DMS114 treated with DMSO at 0.1 percent for 48 hours (cell line): Measurements from ENCODE around the gene OCSTAMP.
A peak's percentile ranks its signal among the peaks of the same experiment; 100 is the strongest.

Source experiments
- DNase-seq: peaks from one replicate; lab custom pipeline; 2025; ENCODE audit not compliant: unreplicated experiment; lab: John Stamatoyannopoulos, UW

The OCSTAMP gene

DNA sequence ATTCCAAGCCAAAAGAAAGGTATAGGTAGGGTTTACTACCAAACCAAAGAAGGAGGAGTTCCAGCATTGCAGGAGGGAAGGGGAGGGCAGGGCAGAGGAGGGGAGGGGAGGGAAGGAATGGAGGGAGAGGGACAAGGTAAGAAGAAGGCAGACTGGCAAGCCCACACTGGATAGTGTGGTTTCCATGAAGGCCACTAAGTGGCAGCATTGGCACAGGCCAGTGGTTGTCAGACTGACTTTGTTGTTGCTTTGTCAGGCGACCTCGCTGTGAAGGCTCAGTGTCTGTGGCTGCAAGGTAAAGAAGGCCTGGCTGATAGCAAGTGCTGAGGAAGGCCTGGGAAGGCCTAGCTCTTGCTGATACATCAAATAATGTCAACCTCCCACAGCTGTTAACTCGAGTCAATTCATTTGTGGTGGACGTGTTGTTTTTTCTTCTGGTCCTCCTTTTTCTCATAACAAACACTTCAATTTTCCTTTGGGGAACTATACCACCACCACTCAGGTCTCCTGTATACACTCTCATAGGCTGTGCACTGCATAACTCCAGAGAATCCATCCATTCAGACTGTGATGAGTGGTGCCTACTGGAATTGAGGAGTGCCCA, 29.4 kb downstream of the OCSTAMP start:
- no peak for DNase-seq

DNA sequence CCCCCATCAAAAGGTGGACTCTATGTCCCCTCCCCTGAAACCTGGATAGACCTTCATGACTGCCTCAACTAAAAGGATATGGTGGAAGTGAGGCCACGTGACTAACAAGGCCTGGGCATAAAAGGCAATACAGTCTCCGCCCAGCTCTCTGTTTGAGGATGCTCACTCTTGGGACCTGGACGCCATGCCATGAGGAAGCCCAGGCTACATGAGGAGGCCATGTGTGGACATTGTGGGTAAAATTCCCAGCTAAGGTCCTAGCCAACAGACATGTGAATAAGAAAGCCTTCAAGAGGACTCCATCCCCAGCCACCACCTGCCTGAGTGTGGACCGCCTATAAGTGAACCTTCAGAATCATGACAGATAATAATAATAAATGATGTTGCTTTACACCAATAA, 29.9 kb downstream of the OCSTAMP start:
- DNase-seq, result no peak

DNA sequence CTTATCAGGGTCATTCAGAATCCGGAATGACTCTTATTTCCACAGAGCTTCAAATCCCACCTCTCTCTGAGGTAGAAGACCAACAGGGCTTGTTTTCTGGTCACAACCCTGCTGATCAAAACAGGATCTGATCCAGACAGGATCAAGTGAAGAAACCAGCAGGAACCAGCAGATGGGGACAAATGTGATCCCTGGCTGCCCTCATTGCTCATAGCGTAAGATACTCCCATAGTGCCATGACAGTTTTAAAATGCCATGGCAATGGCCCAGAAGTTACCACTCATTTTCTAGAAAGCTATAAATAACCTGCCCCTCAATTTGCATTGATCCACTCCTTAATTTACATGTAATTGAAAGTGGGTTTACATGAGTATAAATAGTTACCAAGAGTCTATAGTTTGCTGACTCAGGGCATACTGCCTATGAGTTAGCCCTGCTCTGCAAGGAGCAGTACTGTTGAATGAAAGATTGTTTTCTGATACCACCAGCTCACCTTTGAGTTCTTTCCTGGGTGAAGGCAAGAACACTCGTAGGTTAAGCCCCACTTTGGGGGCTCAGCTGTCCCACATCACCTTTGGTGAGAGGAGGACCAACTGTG, 30.9 kb downstream of the OCSTAMP start:
- DNase-seq, result no peak

DNA sequence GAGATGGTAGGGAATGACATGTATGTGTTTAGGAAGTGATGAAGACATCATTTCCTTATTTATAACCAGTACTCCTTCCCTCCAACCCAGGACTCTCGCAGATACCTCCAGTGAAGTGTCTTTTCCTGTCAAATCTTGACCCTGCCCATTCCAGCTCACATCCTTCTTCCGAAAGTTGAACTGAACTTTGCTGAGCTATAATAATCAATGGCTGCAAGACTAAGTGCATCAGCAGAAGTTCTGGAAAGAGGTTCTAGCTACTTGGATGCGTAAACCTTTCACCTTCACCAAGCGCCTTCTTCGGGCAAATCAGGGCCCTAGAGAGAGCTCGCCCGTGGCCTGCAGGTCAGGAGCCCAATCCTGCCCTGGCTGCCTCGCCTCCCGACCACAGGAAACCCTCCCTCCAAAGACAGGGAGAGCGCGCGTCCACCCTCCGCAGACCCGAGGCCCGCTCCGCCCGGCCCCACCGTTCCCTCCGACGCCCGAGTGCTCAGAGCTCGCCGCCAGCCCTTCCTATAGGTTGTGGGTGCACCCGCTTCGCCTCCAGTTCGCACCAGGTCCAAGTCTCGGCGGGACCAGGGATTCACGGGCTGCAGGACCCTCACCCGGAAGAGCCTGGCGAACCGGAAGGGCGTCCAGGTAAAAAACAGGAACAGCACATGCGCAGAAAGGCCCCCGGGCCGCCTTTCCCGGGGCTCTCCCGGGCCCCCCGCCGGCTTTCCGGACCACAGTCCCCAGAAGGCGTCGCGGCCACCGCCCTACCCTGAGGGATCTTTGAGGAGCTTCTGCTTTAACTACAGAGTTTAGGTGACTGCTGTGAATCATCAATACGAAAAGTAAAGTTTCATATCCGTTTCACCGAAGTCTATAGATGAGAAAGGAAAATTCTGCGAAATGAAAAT, 37.3 kb downstream of the OCSTAMP start, which contains the start of gene ZNF334:
Gene ZNF334, minus strand, starts transcription at position 617 of the 902 bp plus-strand sequence. CDS start 1,457 bp downstream, outside the sequence.
- DNase-seq, result peak; percentile 65

- no peak for DNase-seq
Measured at GRCh38 chr20:46509523-46509922, 40.9 kb downstream of the OCSTAMP start.

GRCh38 chr20:46507760-46508407, 42.6 kb downstream of the OCSTAMP start:
- no peak for DNase-seq

DNA sequence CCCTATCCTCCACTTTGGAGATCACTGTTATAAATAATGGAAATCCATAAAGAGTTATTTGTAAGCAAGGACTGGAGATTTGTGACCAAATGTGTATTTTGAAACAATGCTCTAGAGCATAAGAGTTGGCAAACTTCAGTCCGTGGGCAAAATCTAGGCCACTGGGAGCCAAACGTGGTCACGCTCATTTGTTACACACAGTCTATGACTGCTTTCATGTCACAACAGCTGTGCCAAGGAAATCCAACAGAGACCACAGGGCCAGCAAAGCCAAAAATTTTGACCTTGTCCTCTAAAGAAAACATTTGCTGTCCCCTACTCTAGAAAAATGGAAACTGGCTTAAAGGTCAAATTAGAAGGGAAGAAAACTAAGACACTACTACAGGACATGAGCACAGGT, 44.9 kb downstream of the OCSTAMP start:
- no peak for DNase-seq

DNA sequence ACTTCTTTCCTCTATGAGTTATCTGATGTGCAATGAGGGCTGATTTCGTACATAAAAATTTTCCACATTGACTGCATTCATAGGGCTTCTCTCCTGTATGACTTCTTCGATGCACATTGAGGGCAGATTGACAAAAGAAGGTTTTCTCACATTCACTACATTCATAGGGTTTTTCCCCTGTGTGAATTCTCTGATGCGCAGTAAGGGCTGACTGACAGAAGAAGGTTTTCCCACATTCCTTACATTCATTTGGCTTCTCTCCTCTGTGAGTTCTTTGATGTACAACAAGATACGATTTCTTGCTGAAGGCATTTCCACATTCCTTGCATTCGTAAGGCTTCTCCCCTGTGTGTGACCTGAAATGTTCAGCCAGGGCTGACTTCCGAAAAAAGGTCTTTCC, 48.5 kb downstream of the OCSTAMP start:
- DNase-seq, result no peak

- DNase-seq, result no peak
Measured at GRCh38 chr20:46501337-46501942, 49.0 kb downstream of the OCSTAMP start.

GRCh38 chr20:46494077-46494476, 56.4 kb downstream of the OCSTAMP start:
- DNase-seq, result no peak

GRCh38 chr20:46491354-46491753, 59.1 kb downstream of the OCSTAMP start:
- DNase-seq, result no peak
